Left lung (tissue), 10 donors: ENCODE data around the gene BIVM. TPM values are rescaled to one million over a fixed set of nuclear protein-coding genes. Genes with fewer than 3 reads are reported as not detected.

ENCODE experiments used
- ATAC-seq: fragments of 200-7000 bp; cut with Tn5 transposase; one replicate; pipeline ENCODE4 v1.9.1; 2020; ENCODE audit warnings: moderate library complexity
- DNase-seq, 4 donors: peaks; one replicate each; pipeline ENCODE4 v3.0.0-alpha.2; 2013 to 2020
- H3K27ac ChIP-seq, 2 donors: fragments of 200-600 bp; sonication (generic) in 1 of 2; one replicate each; pipeline versions ENCODE4 v1.5.0 to v1.8.0; 2020 to 2021
- H3K27me3 ChIP-seq, 2 donors: fragments of 200-600 bp; sonication (generic) in 1 of 2; one replicate each; pipeline versions ENCODE4 v1.5.0 to v1.8.0; 2020 to 2021
- H3K36me3 ChIP-seq, 2 donors: fragments of 200-600 bp; sonication (generic) in 1 of 2; one replicate each; pipeline versions ENCODE4 v1.5.0 to v1.8.0; 2020 to 2021
- H3K4me1 ChIP-seq, 2 donors: fragments of 200-600 bp; one replicate each; pipeline ENCODE4 v1.8.0; 2021
- H3K4me3 ChIP-seq, 2 donors: fragments of 200-600 bp; sonication (generic) in 1 of 2; one replicate each; pipeline versions ENCODE4 v1.5.0 to v1.8.0; 2020 to 2021; ENCODE audit warnings: mild to moderate bottlenecking in 1 of 2
- H3K9me3 ChIP-seq, 2 donors: fragments of 200-600 bp; sonication (generic) in 1 of 2; one replicate each; pipeline versions ENCODE4 v1.5.0 to v1.8.0; 2020 to 2021
- intact Hi-C, 2 donors: fragments of 100-400 bp; cut with DNase I; formaldehyde crosslinking; loops; one replicate each; pipeline versions ENCODE4 v1.11.2 to v1.14.2; 2022
- polyA plus RNA-seq, 6 donors: library from polyadenylated mRNA; unstranded; fragments of 120-200 nt; gene quantifications; one replicate each; pipeline ENCODE4 v1.2.1, GENCODE V29; 2013; ENCODE audit not compliant: insufficient read length in 6 of 6
- total RNA-seq, 2 donors: library from RNA; stranded (reverse); fragmentation: NEBNext Ultra II Directional; extraction: Animal tissue kit (Norgen Biotek cat#: 25700); gene quantifications; one replicate each; pipeline ENCODE4 v1.2.1, GENCODE V29; 2021
- TF ChIP-seq, protein P1 (sequence below), 2 donors: fragments of 200-600 bp; sonication (generic) in 1 of 2; IDR thresholded peaks; one replicate each; pipeline versions ENCODE4 v1.5.0 to v1.8.0; 2021; ENCODE audit warnings: antibody characterized with exemption in 2 of 2
- donor health status: DM: no; HTN: yes; CAD: no.
- donor health status: DM: no; HTN: no; CAD: no.

Gene BIVM
- total and polyA plus RNA-seq, 8 donors, result 16.9 to 49.5 (median 46.6) TPM

DNA sequence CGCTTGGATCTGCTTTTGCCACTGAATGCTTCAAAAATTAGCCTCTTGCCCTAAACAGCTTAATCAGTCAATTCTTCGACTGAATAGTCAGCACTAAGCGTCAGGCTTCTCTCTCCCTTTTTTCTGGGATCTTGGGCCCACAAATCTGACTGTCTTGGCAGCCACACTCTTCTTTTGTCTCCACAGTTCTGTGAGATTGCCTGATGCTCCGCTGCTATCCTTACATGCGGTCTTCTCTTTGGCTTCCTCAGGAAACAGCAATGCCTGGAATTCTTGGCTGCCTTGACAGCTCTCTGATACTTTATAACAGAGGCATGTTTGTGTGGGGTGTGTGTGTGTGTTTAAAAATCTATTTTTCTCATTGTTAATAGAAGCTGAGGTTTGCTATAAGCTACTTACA, 79.6 kb downstream of the BIVM start:
- no peaks in the 10 kb centered on the region for H3K27me3 ChIP-seq
- H3K4me3 ChIP-seq, result no peak overlapping the region
- no peaks in the 10 kb centered on the region for H3K4me1 ChIP-seq
- TF ChIP-seq, protein P1, sequence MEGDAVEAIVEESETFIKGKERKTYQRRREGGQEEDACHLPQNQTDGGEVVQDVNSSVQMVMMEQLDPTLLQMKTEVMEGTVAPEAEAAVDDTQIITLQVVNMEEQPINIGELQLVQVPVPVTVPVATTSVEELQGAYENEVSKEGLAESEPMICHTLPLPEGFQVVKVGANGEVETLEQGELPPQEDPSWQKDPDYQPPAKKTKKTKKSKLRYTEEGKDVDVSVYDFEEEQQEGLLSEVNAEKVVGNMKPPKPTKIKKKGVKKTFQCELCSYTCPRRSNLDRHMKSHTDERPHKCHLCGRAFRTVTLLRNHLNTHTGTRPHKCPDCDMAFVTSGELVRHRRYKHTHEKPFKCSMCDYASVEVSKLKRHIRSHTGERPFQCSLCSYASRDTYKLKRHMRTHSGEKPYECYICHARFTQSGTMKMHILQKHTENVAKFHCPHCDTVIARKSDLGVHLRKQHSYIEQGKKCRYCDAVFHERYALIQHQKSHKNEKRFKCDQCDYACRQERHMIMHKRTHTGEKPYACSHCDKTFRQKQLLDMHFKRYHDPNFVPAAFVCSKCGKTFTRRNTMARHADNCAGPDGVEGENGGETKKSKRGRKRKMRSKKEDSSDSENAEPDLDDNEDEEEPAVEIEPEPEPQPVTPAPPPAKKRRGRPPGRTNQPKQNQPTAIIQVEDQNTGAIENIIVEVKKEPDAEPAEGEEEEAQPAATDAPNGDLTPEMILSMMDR (IDR thresholded peaks at IDR 0.05), result no peak
- ATAC-seq (no peak), DNase-seq (no peak)
- peaks cover 0 to 49% of the 10 kb centered on the region in 2 donors for H3K36me3 ChIP-seq
- no peak overlapping the region for H3K27ac ChIP-seq
- intact Hi-C loops, result no loop called here
- H3K9me3 ChIP-seq, result no peaks in the 10 kb centered on the region

DNA sequence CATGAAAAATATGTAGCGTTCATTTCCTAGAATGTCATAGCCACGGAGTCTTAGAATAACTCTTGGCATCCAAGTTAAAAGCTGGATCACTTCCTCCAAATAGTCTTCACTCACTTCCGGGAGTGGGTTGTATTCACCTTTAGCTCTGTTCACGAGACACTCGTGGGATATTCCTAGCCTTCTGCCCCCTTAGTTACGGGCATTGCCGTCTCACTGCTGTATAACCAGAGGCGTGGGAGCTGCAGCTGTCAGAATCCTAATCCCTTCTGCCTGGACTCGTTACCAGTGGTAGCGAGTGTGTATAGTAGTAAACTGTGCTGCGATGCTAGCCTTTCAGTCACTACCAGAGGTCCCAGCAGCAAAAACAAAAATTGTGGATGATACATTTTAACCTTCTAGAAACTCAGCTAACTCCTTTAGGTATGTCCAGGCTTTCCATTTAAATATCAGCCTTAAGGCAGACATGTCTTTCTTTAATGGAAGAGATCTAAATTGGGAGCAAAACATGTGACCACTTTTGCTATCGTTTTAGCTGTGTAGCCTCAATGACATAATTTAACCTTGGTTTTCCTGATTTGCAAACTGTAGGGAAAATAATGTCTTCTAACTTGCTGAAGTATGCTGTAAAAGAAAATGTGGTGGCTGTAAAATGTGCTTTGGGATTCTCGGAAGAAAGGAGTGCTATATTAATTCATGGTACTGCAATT, 81.0 kb downstream of the BIVM start:
- Histone ChIP-seq H3K27me3 (no peaks in the 10 kb centered on the region), H3K36me3 (peaks cover 0 to 35% of the 10 kb centered on the region in 2 donors), H3K4me3 (no peak overlapping the region), H3K27ac (no peak overlapping the region), H3K9me3 (no peaks in the 10 kb centered on the region), H3K4me1 (no peaks in the 10 kb centered on the region)
- DNase-seq, result no peak
- TF ChIP-seq, protein P1 (IDR thresholded peaks at IDR 0.05), result no peak
- intact Hi-C loops, result no loop called here
- ATAC-seq, result no peak

GRCh38 chr13:102881819-102882686, 83.1 kb downstream of the BIVM start:
- Histone ChIP-seq H3K4me3 (no peak overlapping the region), H3K9me3 (no peaks in the 10 kb centered on the region), H3K4me1 (no peaks in the 10 kb centered on the region), H3K36me3 (peaks cover 0 to 14% of the 10 kb centered on the region in 2 donors), H3K27me3 (no peaks in the 10 kb centered on the region), H3K27ac (no peak overlapping the region)
- DNase-seq, result no peak
- ATAC-seq, result no peak
- intact Hi-C loops, result no loop called here
- TF ChIP-seq, protein P1 (IDR thresholded peaks at IDR 0.05), result no peak

Other genes starting within 250 kb of the BIVM start
- 10 to 100 TPM; 43.6 to 48.1 TPM for gene TPP2, start 202.1 kb upstream of the BIVM start, total RNA-seq
- gene TPP2, start 202.1 kb upstream of the BIVM start, polyA plus RNA-seq, result 10 to 100 TPM; 69.9 to 77.2 (median 71.2) TPM
- gene METTL21C, start 104.1 kb upstream of the BIVM start, total RNA-seq, result not detected
- under 1 TPM in 1 of 6 donors, not detected in 5; 0.13 TPM for gene METTL21C, start 104.1 kb upstream of the BIVM start, polyA plus RNA-seq
- gene TEX30, start 25.3 kb upstream of the BIVM start, total RNA-seq, result 10 to 100 TPM in 1 of 2 donors, 1 to 10 TPM in 1; 7.1 to 10.4 TPM
- 10 to 100 TPM; 16.6 to 19.4 (median 18.9) TPM for gene TEX30, start 25.3 kb upstream of the BIVM start, polyA plus RNA-seq
- 10 to 100 TPM in 1 of 2 donors, 1 to 10 TPM in 1; 7.5 to 13.8 TPM for gene POGLUT2, start 143 bp upstream of the BIVM start, total RNA-seq
- 10 to 100 TPM; 29.2 to 37.8 (median 32.1) TPM for gene POGLUT2, start 143 bp upstream of the BIVM start, polyA plus RNA-seq
- 10 to 100 TPM; 37.6 to 44.2 TPM for gene ERCC5, start 46.9 kb downstream of the BIVM start, total RNA-seq
- gene ERCC5, start 46.9 kb downstream of the BIVM start, polyA plus RNA-seq, result 10 to 100 TPM; 70.8 to 95.8 (median 85.0) TPM